GM19099 (cell line): Measurements from ENCODE around the gene SEMA5A.

ENCODE experiments used
- POLR2A ChIP-seq: IDR thresholded peaks from 3 replicates; pipeline ENCODE4 v1.6.1; 2011; ENCODE audit warnings: low read depth; ENCODE audit not compliant: insufficient read length; ENCODE audit errors: extremely low read depth

SEMA5A gene

GRCh38 chr5:9477537-9477936 is 68.3 kb downstream of the SEMA5A start:
- TF ChIP-seq POLR2A: no peak

- no peak for TF ChIP-seq POLR2A
These were observed 71.5 kb downstream of the SEMA5A start for GRCh38 chr5:9474219-9475002.

DNA sequence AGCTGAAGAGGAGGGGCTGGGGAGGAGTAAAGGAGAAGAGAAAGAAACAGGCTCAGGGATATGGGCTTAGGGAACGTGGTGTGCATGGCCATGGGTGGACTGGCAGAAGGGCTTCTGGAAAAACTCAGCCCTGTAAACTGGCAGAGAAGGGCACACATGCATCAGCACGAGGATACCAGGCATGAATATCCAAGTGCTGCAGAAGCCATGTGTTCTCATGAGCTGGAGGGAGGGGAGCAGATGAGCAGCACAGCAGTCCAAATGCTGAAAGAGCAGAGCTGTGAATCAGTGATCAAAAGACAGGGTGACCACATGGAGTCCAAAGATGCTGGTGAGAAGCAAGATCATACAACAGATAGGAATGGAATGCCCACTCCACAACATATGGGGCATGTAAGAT is 72.3 kb downstream of the SEMA5A start:
- no peak for TF ChIP-seq POLR2A

DNA sequence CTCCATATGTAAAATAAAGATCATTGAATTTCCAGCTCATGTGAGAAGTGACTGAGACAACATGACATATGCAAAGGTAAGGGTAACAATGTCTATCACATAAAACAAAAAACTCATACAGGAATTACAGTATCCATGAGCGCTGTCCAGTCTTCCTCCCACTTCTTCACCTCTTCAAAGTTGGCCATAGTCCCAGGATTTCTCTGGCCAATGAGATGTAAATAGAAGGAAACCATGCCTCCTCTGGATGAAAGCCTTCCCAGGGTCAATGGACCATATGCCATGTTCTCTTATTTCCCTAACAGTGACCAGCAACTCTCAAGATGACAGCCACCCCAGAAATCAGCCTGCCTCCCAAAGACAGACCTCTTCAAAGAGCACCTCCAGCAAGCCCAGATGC is 75.5 kb downstream of the SEMA5A start:
- TF ChIP-seq POLR2A: no peak

GRCh38 chr5:9468060-9468388 is 77.9 kb downstream of the SEMA5A start:
- TF ChIP-seq POLR2A: no peak

DNA sequence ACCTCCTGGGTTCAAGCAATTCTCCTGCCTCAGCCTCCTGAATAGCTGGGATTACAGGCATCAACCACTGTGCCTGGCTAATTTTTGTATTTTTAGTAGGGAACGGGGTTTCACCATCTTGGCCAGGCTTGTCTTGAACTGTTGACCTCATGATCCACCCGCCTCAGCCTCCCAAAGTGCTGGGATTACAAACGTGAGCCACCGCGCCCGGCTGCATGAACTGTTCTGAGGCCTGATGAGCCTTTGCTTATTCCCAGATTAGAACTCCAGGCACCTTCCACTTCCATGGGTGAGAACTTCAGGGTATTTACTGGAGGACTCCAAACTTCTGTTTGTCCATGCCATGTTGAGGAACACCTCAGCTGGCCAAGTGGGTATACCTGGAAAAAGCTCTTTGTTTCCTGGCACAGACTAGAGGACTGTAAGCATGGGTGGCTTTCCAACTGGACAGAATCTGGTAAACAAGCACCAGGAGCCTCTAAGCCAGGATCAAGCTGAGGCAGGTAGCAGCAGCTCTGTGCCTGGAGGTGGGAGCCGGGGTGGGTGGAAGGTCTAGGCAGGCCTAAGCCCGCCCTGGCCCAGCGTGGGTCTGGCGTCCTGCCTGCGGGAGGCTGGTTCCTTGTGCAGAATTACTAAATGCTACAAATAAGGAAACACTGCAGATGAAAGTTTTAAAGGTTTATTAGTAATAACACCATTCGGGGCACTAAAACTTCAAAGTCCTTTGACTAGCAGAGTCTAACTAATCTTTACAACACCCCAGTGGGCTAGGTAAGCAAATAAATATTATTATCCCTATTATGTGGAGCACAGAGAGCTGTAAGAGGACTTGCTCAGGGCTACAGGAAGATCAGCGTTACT is 78.4 kb downstream of the SEMA5A start:
- no peak for TF ChIP-seq POLR2A

GRCh38 chr5:9466697-9467096 is 79.2 kb downstream of the SEMA5A start:
- no peak for TF ChIP-seq POLR2A

DNA sequence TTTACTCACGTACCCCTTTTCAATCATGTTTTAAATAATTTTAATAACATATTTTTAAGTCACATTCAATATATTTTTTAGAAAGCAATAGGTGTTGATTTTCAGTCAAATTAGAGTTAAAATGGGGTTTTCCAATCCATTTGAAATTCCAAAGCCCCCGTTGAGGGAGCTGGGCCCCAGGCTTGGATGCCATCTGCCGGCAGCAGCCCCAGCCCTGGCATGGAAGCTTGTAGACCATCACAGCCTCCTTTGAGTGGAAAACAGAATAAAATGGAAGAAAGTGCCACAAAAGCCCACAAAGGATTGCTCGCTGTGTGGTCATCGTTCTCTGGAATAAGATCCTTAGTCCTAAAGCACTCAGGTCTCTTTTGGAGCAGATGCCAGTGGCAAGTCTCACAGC is 81.4 kb downstream of the SEMA5A start:
- TF ChIP-seq POLR2A: no peak

GRCh38 chr5:9462109-9462508 is 83.8 kb downstream of the SEMA5A start:
- no peak for TF ChIP-seq POLR2A

DNA sequence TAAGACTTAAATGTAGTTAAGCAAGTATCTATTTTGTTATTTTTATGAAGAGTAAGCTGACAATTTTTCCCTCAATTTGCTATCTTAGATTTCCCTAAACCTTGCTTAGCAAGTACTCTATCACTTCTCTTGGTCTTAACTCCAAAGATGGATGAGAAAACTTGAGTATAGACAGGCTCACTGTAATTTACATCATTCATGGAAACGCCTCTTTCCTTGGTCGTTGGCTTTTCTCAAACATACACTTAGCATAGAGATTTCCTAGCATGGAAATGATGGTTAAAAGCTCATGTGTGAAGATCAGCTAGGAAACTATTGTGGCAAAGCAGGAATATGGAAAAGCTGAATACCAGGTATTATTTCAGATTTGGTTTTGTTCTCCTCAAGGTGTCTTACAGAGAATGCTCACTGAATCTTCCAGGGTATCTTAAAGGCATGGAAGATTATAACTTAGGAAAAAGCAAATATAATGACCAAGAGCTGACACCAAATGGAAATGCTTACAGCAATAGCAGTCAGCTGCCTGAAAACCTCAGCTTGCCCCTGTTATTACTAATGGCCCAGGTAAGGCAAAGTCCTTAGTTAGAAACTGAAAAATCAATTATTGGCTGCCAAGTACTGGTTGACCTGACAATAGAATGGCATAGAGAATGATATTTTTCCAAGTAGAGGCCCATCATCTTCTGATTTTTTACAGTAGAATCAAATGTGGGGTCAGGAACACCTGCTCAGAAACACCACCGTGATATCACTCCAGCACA is 84.8 kb downstream of the SEMA5A start:
- TF ChIP-seq POLR2A: no peak

DNA sequence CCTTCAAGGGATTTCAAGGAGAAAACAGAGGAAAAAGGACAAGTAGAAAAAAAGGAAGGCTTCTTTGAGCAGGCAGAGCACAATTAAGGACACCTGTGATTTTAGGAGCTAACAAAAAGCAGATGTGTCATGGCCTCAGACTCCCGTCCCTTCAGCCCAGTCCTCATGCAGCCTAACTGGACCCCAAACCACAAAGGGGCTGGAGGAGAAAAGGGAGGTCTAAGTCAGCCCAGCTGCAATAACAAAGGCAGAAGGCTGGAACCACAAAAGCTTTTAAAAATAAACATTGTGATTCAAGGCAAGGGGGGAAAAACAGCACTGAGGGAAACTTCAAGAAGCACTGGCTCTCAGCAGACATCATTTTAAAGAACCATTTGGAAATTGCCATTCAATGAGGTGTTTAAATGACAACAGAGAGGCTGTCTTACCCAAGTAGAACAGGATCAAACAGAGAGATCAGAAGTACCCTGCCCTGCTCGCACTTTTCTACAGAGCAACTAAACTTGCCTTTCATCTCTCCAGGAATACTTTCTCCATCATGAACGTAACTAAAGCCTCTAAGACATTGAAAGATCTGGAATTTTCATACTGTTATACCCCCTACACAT is 89.3 kb downstream of the SEMA5A start:
- TF ChIP-seq POLR2A: no peak

- no peak for TF ChIP-seq POLR2A
These were observed 89.9 kb downstream of the SEMA5A start for GRCh38 chr5:9455826-9456434.

DNA sequence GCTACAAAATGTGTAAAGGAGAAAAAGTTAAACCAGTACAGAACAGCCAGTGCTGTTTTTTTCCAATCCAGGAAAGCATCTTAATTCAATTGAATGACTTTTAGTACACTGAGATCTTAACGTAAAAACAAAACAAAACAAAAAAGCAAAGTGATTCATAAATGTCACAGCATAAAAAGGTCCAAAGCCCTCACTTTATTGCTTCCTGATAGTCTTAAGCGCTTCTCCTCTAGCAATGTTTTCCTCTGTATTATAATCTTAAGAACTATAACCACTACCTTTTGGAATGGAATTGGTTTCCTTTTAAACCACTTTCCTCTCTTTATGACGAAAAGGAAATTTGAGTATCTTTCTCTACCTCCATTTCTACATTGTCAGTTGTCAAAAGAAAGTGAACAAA is 91.4 kb downstream of the SEMA5A start:
- TF ChIP-seq POLR2A: no peak

DNA sequence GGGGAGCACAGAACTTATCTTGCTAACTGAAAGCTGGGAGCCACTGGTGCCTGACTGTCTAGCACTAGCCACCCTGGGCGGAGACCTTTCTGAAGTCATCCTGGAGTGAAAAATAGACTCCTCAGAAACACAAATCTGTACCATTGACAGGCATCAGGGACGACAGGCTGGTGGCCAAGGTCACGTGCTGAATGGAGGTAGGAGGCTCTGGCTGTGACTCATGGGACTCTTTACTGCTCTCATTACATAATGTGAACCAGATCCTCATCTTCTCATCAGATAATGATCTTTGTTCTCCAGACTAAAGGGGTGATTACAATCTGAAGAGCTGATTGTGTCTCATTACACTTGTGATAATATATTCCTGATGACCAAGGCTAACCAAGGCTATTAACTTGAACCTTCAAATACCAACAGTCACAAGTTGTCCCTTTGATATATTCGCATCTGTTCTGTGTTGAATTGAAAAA is 91.8 kb downstream of the SEMA5A start:
- no peak for TF ChIP-seq POLR2A
